Measurements from ENCODE around the gene PCARE.

- no peak for TF ChIP-seq POLR2A (IDR thresholded peaks at IDR 0.05)
- TF ChIP-seq CTCF (IDR thresholded peaks at IDR 0.05) = no peak
Observed at GRCh38 chr2:29050591-29050990, 23.7 kb downstream of the PCARE start.
